Activated T-helper 17 cell treated with anti-CD3 and anti-CD28 coated beads, Interleukin-2, amount 50 U/mL, for 72 hours (primary cell): ENCODE results near the gene MAP4K4. TPM values are rescaled to one million over a fixed set of nuclear protein-coding genes. Genes with fewer than 3 reads are reported as not detected.

Experiments used
- ATAC-seq: fragments of 150-1000 bp; cut with Tn5 transposase; replicated peaks from 2 replicates; pipeline ENCODE4 v1.10.0; 2021; ENCODE audit warnings: mild to moderate bottlenecking, moderate library complexity
- H3K27ac Mint-ChIP-seq: one replicate; pipeline ENCODE4 v1.8.0; 2022; ENCODE audit warnings: mixed read lengths
- H3K27me3 Mint-ChIP-seq: one replicate; pipeline ENCODE4 v1.8.0; 2022; ENCODE audit warnings: mixed read lengths
- H3K36me3 Mint-ChIP-seq: one replicate; pipeline ENCODE4 v1.8.0; 2022; ENCODE audit warnings: low read depth, mild to moderate bottlenecking, mixed read lengths
- H3K4me1 Mint-ChIP-seq: one replicate; pipeline ENCODE4 v1.8.0; 2022; ENCODE audit warnings: mixed read lengths
- H3K4me3 Mint-ChIP-seq: one replicate; pipeline ENCODE4 v1.8.0; 2022; ENCODE audit warnings: mild to moderate bottlenecking, mixed read lengths
- H3K9me3 Mint-ChIP-seq: one replicate; pipeline ENCODE4 v1.8.0; 2022; ENCODE audit warnings: mixed read lengths
- total RNA-seq, 2 donors: library from RNA; stranded (reverse); gene quantifications; one replicate each; pipeline ENCODE4 v1.2.3, GENCODE V29; 2022

MAP4K4 gene
- total RNA-seq, 2 donors from 2014 or later: 26.4 to 54.9 TPM

DNA sequence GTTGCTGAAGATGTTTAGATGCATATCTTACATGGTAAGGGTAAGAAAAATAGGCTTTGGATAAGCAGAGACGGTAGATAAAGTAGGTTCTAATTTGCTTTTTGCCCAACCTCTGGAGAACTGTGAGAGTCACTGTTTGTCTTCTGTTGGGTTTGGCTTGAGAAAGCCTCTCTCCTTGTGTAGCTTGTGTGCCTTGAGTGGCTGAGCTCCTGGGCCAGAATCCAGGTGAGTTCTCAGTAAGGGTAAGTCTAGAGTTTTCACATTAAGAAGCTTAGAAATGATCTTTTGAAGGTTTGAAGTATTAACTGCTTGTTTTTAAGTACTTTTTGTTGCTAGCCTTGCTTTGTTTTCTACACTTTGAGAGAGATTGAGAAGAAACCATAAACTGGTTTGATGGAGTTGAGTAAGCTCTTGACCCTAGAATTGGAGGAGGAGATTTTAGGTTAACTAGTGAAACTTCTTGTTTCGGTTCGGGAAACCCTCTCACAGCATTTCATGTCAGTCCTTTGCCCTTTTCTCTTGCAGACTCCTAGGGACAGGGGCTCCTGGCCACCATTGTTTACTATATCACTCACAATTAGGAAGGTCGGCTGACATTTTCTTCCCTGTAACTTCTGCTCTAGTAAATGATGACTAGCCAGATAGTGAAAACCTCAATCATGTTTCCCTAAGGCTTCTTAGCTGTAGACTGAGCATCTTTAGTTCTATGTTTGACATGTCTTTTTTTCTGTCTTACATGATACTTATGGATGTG is 26.0 kb downstream of the MAP4K4 start:
- Mint-ChIP-seq H3K27ac (peak overlapping the region; percentile 13), H3K36me3 (peaks cover 8% of the 10 kb centered on the region), H3K4me1 (peaks cover 57% of the 10 kb centered on the region), H3K9me3 (peaks cover 3% of the 10 kb centered on the region), H3K4me3 (peak overlapping the region; percentile 46), H3K27me3 (no peaks in the 10 kb centered on the region)
- ATAC-seq: peak; percentile 5

DNA sequence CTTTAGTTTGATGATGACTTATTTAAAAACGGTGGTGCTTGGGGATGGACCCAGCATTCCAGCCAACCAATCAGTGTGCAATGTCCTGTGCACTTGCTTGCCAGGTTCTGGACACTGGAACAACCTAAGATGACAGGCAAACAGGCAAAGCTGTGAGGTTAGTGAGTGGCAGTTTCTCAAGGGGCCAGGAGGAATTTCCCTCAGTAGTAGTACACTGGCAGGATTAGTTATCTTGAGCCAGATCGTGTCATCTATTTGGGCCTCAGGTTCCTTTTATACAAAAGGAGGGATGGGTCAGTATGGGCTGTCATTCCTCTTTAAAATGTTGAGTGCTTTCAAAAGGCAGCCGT is 26.6 kb downstream of the MAP4K4 start:
- no peak for ATAC-seq
- Mint-ChIP-seq H3K4me3 (peak overlapping the region; percentile 46), H3K27me3 (no peaks in the 10 kb centered on the region), H3K36me3 (peaks cover 5% of the 10 kb centered on the region), H3K4me1 (peaks cover 57% of the 10 kb centered on the region), H3K9me3 (peaks cover 3% of the 10 kb centered on the region), H3K27ac (peak overlapping the region; percentile 13)

DNA sequence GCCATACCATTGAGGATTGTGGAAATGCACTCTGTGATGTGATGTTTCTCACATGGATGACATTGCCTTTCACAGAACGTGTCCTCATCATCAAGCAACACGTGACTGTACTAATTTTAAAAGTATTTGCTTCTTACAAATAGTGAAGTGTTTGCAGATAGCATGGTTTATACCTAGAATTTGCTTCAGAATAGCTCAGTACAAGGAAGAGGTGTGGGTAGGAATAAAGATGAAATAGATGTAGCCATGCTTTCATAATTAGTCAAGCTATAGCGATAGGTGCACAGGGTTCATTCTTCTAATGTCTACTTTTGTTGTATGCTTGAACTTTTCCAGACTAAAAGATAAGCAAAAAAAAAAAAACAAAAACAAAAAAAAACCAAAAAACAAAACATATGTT is 27.5 kb downstream of the MAP4K4 start:
- peak; percentile 64 for ATAC-seq
- H3K36me3 Mint-ChIP-seq: no peaks in the 10 kb centered on the region
- H3K4me1 Mint-ChIP-seq: peaks cover 55% of the 10 kb centered on the region
- peaks cover 3% of the 10 kb centered on the region for H3K9me3 Mint-ChIP-seq
- peak overlapping the region; percentile 46 for H3K4me3 Mint-ChIP-seq
- H3K27ac Mint-ChIP-seq: peak overlapping the region; percentile 13
- no peaks in the 10 kb centered on the region for H3K27me3 Mint-ChIP-seq

DNA sequence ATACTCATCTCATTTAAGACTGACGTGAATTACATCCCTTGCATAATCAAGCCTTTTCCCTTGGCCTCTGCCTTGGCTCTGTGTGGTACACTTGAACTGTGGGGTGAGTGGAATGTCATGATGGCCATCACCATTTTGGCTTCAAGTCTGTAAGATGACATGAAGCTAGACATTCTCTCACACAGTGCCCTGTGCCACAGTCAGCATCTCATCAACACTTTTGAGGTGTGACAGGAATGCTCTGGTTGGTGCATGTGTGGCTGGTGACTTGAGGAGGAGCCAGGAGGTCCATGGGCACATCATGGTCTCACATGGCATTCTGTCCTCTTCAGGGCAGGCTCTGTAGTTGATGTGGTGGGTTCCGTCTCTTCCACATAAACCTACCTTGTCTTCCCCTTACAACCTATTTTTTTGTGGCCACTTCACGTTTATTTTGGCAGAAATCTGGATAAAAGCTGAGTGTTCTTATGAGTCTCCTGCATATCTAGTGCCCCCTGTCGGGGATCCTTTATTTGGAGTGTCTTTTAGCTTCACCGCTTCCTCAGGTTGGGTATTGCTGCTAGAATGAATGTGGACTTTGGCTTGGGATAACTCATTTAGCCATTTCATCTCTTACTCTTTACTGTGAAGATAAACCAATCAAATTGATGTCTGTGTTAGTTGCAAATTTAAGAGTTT is 28.1 kb downstream of the MAP4K4 start:
- H3K9me3 Mint-ChIP-seq: peaks cover 3% of the 10 kb centered on the region
- ATAC-seq: no peak
- no peak overlapping the region for H3K27ac Mint-ChIP-seq
- H3K4me1 Mint-ChIP-seq: peaks cover 58% of the 10 kb centered on the region
- H3K27me3 Mint-ChIP-seq: no peaks in the 10 kb centered on the region
- no peaks in the 10 kb centered on the region for H3K36me3 Mint-ChIP-seq
- H3K4me3 Mint-ChIP-seq: peak overlapping the region; percentile 46

DNA sequence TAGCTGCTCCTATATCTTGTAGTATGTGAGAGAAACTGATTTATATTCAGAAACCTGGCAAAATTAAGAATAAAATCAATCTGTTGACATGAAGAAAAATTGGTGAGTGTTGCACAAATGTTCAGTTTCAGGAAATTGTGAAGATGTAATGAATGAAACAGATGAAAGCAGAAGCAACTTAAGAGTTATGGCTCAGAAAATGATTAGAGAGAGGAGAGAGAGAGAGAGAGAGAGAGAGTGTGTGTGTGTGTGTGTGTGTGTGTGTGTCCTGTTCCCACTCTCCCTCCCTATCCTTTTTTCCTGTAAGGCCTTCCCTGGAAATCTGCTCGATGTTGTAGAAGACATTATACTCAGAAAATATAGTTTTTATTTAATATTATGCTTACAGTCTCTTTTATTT is 31.4 kb downstream of the MAP4K4 start:
- H3K27me3 Mint-ChIP-seq: no peaks in the 10 kb centered on the region
- H3K4me1 Mint-ChIP-seq: peaks cover 47% of the 10 kb centered on the region
- peak overlapping the region; percentile 55 for H3K27ac Mint-ChIP-seq
- H3K4me3 Mint-ChIP-seq: peak overlapping the region; percentile 77
- no peak for ATAC-seq
- no peaks in the 10 kb centered on the region for H3K9me3 Mint-ChIP-seq
- no peaks in the 10 kb centered on the region for H3K36me3 Mint-ChIP-seq

DNA sequence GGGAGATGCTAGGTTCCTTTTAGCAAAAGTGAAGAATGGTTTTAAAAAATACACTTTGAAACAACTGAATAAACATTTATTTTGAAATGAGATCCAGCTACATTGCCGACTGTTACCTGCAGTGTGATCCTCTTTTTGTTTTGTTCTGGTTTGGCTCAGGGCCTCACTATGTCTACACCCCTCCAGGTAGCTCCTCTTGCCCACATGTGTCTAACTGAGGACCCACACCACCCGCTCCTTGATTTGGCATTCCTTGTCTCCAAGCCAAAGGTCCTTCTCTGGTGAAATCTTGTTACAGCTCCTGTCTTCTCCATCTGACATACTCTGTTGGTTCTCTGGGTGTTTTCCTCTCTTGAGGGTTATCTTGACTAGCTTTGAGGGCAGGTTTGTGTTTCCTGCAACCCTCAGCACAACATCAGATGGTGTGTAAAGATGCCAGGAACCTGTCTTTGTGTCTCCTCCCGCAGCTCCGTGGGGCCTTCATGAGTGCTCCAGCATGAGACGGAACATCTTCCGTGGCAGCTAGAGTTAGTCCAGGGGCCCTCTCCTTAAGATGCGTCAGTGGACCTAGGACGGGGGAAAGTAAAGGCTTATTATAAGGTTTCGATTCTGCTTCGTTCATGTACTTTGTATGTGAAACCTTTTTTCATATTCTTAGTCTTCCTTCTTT is 32.1 kb downstream of the MAP4K4 start:
- H3K4me3 Mint-ChIP-seq: peak overlapping the region; percentile 77
- peak overlapping the region; percentile 71 for H3K27ac Mint-ChIP-seq
- no peaks in the 10 kb centered on the region for H3K36me3 Mint-ChIP-seq
- H3K4me1 Mint-ChIP-seq: peaks cover 43% of the 10 kb centered on the region
- ATAC-seq: peak; percentile 58
- H3K27me3 Mint-ChIP-seq: no peaks in the 10 kb centered on the region
- H3K9me3 Mint-ChIP-seq: no peaks in the 10 kb centered on the region

DNA sequence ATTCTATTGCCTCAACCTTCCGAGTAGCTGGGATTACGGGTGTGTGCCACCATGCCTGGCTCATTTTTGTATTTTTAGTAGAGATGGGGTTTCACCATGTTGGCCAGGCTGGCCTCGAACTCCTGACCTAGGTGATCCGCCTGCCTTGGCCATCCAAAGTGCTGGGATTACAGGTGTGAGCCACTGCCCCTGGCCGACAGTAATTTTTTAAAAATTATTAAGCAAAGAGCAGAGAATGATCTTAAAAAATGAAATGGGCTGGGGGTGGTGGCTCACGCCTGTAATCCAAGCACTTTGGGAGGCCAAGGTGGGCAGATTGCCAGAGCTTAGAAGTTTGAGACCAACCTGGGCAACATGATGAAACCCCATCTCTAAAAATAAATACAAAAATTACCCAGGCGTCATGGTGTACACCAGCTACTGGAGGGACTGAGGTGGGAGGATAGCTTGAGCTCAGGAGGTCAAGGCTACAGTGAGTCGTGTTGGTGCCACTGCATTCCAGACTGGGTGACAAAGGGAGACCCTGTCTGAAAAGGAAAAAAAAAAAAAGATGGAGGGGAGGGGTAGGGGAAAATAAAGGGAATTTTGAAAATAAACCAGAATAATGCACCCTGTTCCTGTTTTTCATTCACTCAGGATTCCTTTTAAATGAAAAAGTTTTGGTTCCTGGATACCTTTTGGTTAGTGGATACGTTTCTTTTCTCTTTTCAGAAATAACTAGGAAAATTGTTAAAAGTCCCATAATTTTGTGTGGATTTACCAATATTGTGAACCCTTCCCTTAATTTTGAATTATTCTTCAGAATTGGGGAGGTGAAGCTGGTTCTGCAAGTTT is 33.9 kb downstream of the MAP4K4 start:
- H3K4me1 Mint-ChIP-seq: peaks cover 47% of the 10 kb centered on the region
- no peak for ATAC-seq
- H3K4me3 Mint-ChIP-seq: no peak overlapping the region
- no peaks in the 10 kb centered on the region for H3K27me3 Mint-ChIP-seq
- H3K36me3 Mint-ChIP-seq: no peaks in the 10 kb centered on the region
- H3K9me3 Mint-ChIP-seq: no peaks in the 10 kb centered on the region
- no peak overlapping the region for H3K27ac Mint-ChIP-seq

DNA sequence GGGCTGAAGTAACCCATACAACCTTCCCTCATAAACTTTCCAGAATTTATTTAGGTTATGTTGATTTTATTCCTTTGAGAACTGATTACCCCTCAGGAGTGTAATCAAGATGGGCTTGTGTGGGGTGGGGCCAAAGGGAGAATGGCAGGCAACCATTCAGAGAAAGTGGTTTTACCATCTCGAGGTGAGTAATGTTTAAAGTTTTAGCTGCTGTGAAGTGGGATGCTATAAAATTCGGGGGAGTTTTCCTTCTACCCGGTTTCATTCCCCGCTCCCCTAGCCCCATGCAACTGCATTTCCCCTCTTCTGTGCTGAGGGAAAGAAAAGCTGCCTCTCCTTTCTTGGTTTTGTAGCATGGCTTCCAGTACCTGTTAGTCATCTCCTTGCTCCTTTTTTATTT is 34.7 kb downstream of the MAP4K4 start:
- Mint-ChIP-seq H3K9me3 (no peaks in the 10 kb centered on the region), H3K36me3 (no peaks in the 10 kb centered on the region), H3K4me1 (peaks cover 54% of the 10 kb centered on the region), H3K27me3 (no peaks in the 10 kb centered on the region), H3K27ac (peak overlapping the region; percentile 28), H3K4me3 (peak overlapping the region; percentile 26)
- peak; percentile 38 for ATAC-seq

DNA sequence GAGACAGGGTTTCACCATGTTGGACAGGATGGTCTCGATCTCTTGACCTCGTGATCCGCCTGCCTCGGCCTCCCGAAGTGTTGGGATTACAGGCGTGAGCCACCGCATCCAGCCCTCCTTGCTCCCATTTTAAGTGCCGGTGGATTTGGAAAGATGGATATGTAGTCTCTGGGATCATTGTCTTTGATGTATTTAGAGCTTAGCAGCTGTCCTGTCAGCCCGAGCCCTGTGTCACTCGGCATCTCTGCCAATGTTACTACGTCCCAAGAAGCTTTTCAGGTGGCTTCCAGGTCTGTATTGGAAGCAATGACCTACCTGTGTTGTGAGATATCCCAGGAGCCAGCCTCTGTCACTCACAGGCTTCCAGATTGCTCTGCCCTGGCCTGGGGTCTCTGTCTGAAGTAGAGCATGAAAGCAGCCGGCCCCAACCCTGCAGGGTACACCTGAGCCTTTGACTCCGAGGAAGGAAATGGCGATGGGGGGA is 35.3 kb downstream of the MAP4K4 start:
- Mint-ChIP-seq H3K36me3 (no peaks in the 10 kb centered on the region), H3K4me3 (peak overlapping the region; percentile 26), H3K27ac (peak overlapping the region; percentile 28), H3K27me3 (no peaks in the 10 kb centered on the region), H3K4me1 (peaks cover 60% of the 10 kb centered on the region), H3K9me3 (no peaks in the 10 kb centered on the region)
- ATAC-seq: no peak

DNA sequence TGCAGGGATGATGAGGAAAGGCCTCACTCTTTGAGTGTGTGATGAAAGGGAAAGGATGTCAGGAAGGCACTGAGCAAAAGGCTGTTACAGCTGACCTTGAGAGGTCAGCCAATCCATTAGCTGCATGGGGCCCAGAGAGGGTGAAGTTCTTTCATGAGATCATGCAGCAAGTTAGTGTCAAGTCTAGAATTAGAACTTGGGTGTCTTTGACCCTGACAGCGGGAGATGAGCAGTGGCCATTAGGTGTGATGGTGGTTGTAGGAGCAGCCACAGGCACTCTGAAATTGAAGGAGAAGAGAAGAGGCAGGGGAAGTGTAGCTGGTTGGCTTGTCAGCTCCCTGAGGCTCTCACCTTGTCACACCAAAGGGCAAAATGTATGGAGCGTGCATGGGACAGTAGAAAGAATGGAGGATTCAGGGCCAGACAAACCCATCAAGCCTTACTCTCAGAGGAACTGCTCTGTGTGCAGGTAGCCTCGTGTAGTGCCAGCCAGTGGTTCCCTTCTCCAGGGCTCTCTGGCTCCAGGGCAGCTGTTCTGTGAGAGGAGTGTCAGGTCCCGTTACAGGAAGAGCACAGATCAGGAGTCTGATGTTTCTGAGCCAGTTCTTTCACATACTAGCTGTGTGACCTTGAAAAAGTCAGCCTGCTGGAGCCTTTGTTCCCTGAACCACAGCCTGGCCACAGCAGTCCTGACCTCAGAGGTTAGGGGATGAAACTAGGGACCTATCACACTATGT is 35.9 kb downstream of the MAP4K4 start:
- Mint-ChIP-seq H3K27ac (peak overlapping the region; percentile 14), H3K27me3 (no peaks in the 10 kb centered on the region)

DNA sequence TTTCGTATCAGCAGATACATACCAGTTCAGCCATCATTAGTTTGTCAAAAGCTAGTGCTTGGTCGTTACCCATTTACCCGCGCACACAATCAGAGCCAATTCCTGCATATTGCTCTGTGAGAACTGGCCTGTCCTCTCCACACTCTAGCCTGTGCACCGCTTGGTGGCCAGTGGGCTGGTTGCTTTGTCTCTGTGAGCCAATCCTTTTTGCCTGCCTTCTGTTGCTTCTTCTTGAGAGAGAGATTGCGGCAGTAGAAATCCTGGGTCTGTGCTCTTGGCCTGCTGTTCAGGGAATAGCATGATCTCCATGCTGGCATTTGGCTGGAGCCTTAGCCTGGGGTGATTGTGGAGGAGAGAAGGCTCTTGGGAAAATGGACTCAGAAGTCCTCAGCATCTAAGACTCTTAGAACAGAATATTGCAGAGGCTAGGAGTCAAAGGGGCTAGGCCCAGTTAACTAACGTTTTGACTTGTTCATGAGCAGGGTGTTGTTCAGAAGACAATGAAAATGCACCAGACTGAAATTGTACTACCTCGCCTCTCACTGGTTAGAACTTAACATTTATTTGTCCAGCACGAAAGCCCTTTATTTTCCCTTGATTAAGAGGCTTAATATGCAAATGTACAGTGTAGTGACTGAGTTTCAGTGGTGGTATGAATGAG is 37.1 kb downstream of the MAP4K4 start:
- H3K4me1 Mint-ChIP-seq: peaks cover 63% of the 10 kb centered on the region
- H3K27me3 Mint-ChIP-seq: no peaks in the 10 kb centered on the region
- peak overlapping the region; percentile 56 for H3K4me3 Mint-ChIP-seq
- no peaks in the 10 kb centered on the region for H3K9me3 Mint-ChIP-seq
- no peak for ATAC-seq
- H3K36me3 Mint-ChIP-seq: no peaks in the 10 kb centered on the region
- peak overlapping the region; percentile 83 for H3K27ac Mint-ChIP-seq

More for the DNA sequence above, 35.9 kb downstream of the MAP4K4 start:
- Mint-ChIP-seq H3K9me3 (no peaks in the 10 kb centered on the region), H3K4me1 (peaks cover 67% of the 10 kb centered on the region), H3K36me3 (no peaks in the 10 kb centered on the region), H3K4me3 (peak overlapping the region; percentile 26)
- no peak for ATAC-seq

DNA sequence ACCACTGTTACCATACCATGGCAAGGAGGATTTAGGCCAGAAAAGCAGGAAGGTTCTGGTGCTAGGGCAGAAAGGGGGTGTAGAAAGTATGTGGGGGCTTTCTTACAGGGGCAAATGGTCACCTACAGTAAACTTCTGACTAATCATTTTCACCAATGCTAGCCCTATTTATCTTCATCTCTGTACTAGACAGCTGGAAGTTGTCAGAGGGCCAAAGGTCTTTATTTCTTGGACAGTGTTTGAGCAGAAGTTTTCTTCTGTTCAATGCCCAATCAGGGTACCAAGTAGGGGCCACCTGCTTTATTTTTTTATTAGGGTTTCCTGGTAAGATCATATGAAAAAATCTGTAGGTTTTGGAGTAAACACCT is 37.6 kb downstream of the MAP4K4 start:
- H3K4me1 Mint-ChIP-seq: peaks cover 58% of the 10 kb centered on the region
- peak overlapping the region; percentile 56 for H3K4me3 Mint-ChIP-seq
- H3K27me3 Mint-ChIP-seq: no peaks in the 10 kb centered on the region
- no peaks in the 10 kb centered on the region for H3K9me3 Mint-ChIP-seq
- H3K27ac Mint-ChIP-seq: peak overlapping the region; percentile 83
- H3K36me3 Mint-ChIP-seq: no peaks in the 10 kb centered on the region
- ATAC-seq: no peak

DNA sequence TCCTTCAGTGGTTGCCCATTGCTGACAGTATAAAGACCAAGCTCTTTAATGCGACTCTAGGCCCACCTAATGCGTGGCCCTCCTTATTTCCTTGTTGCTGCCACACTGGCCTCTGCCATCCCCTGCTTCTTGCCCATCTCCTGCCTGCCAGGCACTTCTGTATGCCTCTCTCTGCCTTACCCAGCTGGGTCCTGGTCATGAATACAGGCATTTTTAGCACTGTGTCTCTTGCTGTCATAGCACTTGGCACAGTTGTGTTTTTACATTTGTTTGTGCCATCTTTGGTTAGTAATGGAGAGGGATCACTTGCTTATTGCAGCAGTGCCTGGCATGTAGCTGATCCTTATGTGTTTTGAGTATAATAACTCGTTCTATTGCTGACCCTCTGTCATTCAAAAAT is 38.7 kb downstream of the MAP4K4 start:
- Mint-ChIP-seq H3K27me3 (no peaks in the 10 kb centered on the region), H3K9me3 (no peaks in the 10 kb centered on the region), H3K4me1 (peaks cover 54% of the 10 kb centered on the region), H3K27ac (peak overlapping the region; percentile 83), H3K36me3 (no peaks in the 10 kb centered on the region), H3K4me3 (peak overlapping the region; percentile 56)
- ATAC-seq: no peak
